GM23338 (cell line): Measurements from ENCODE around the gene NBEAL2. TPM values are rescaled to one million over a fixed set of nuclear protein-coding genes. Genes with fewer than 3 reads are reported as not detected.

ENCODE experiments used
- ATAC-seq: fragments of 200-7000 bp; cut with Tn5 transposase; 3 replicates; pipeline ENCODE4 v1.9.1; 2020
- DNase-seq: peaks from one replicate; pipeline ENCODE4 v3.0.0-alpha.2; 2015; ENCODE audit warnings: low spot score
- H2AFZ ChIP-seq: fragments of 200-600 bp; sonication (generic); 2 replicates; pipeline ENCODE4 v1.8.0; 2016; ENCODE audit warnings: antibody characterized with exemption, mild to moderate bottlenecking, moderate library complexity
- H3F3A ChIP-seq: fragments of 200-600 bp; sonication (generic); replicated peaks from 2 replicates; pipeline ENCODE4 v1.8.0; 2017; ENCODE audit warnings: antibody characterized with exemption, mixed run types, low read depth
- H3K27ac ChIP-seq: fragments of 200-600 bp; sonication (generic); 2 replicates; pipeline ENCODE4 v1.6.1; 2016; ENCODE audit warnings: low read depth
- H3K27me3 ChIP-seq: fragments of 200-600 bp; sonication (generic); 2 replicates; pipeline ENCODE4 v1.8.0; 2016; ENCODE audit warnings: mild to moderate bottlenecking, mixed run types, moderate library complexity; ENCODE audit not compliant: insufficient read depth
- H3K36me3 ChIP-seq: fragments of 200-600 bp; sonication (generic); 2 replicates; pipeline ENCODE4 v1.8.0; 2016; ENCODE audit warnings: mild to moderate bottlenecking; ENCODE audit not compliant: insufficient read depth
- H3K4me1 ChIP-seq: fragments of 200-600 bp; sonication (generic); 2 replicates; pipeline ENCODE4 v1.8.0; 2016; ENCODE audit warnings: mild to moderate bottlenecking, moderate library complexity; ENCODE audit not compliant: insufficient read depth
- H3K4me2 ChIP-seq: fragments of 200-600 bp; sonication (generic); 2 replicates; pipeline ENCODE4 v1.7.1; 2017; ENCODE audit warnings: mixed run types
- H3K4me3 ChIP-seq: fragments of 200-600 bp; sonication (generic); 2 replicates; pipeline ENCODE4 v1.6.1; 2016; ENCODE audit warnings: mixed run types
- H3K79me2 ChIP-seq: fragments of 200-600 bp; sonication (generic); replicated peaks from 2 replicates; pipeline ENCODE4 v1.8.0; 2017; ENCODE audit warnings: mild to moderate bottlenecking; ENCODE audit not compliant: insufficient read depth
- H3K9me2 ChIP-seq: fragments of 200-600 bp; sonication (generic); 2 replicates; pipeline ENCODE4 v1.8.0; 2017; ENCODE audit not compliant: insufficient read depth
- H4K20me1 ChIP-seq: fragments of 200-600 bp; sonication (generic); replicated peaks from 2 replicates; pipeline ENCODE4 v1.8.0; 2017; ENCODE audit warnings: mild to moderate bottlenecking; ENCODE audit not compliant: insufficient read depth
- H3K27ac Mint-ChIP-seq: 2 replicates; pipeline ENCODE4 v1.8.0; 2020; ENCODE audit warnings: inconsistent platforms, mild to moderate bottlenecking, moderate library complexity, mixed read lengths
- H3K27me3 Mint-ChIP-seq: 3 replicates; pipeline ENCODE4 v1.8.0; 2022; ENCODE audit warnings: low read depth, mild to moderate bottlenecking, moderate library complexity, mixed read lengths, inconsistent platforms; ENCODE audit not compliant: insufficient read depth, poor library complexity
- H3K36me3 Mint-ChIP-seq: 3 replicates; pipeline ENCODE4 v1.8.0; 2021; ENCODE audit warnings: low read depth, mild to moderate bottlenecking, inconsistent platforms, moderate library complexity, mixed read lengths
- H3K4me1 Mint-ChIP-seq: 3 replicates; pipeline ENCODE4 v1.8.0; 2020; ENCODE audit warnings: mild to moderate bottlenecking, inconsistent platforms, mixed read lengths
- H3K4me3 Mint-ChIP-seq: 3 replicates; pipeline ENCODE4 v1.8.0; 2021; ENCODE audit warnings: moderate library complexity, mild to moderate bottlenecking, inconsistent platforms, mixed read lengths
- H3K9me3 Mint-ChIP-seq: 3 replicates; pipeline ENCODE4 v1.8.0; 2020; ENCODE audit warnings: moderate library complexity, mild to moderate bottlenecking, inconsistent platforms, mixed read lengths
- CREB1 ChIP-seq: fragments of 250-450 bp; sonication (Bioruptor Pico); IDR thresholded peaks from 2 replicates; pipeline ENCODE4 v1.5.0; 2020; ENCODE audit warnings: low read depth, mild to moderate bottlenecking, moderate library complexity
- ETS1 ChIP-seq: IDR thresholded peaks from 2 replicates; pipeline ENCODE4 v1.6.1; 2016; ENCODE audit warnings: antibody characterized with exemption
- EZH2 ChIP-seq: fragments of 200-600 bp; sonication (generic); IDR thresholded peaks from one replicate; pipeline ENCODE4 v1.8.0; 2017; ENCODE audit warnings: antibody characterized with exemption, mild to moderate bottlenecking, low read depth; ENCODE audit not compliant: unreplicated experiment
- EZH2phosphoT487 ChIP-seq: fragments of 200-600 bp; sonication (generic); IDR thresholded peaks from one replicate; pipeline ENCODE4 v1.8.1; 2018; ENCODE audit warnings: antibody characterized with exemption; ENCODE audit not compliant: unreplicated experiment
- JUNB ChIP-seq: IDR thresholded peaks from one replicate; pipeline ENCODE4 v1.6.1; 2016; ENCODE audit warnings: antibody characterized with exemption; ENCODE audit not compliant: unreplicated experiment
- NANOG ChIP-seq: IDR thresholded peaks from 2 replicates; pipeline ENCODE4 v1.6.1; 2016; ENCODE audit warnings: antibody characterized with exemption, borderline replicate concordance
- POLR2AphosphoS5 ChIP-seq: IDR thresholded peaks from 2 replicates; pipeline ENCODE4 v1.6.1; 2016; ENCODE audit warnings: antibody characterized with exemption, low read depth
- STAT1 ChIP-seq: IDR thresholded peaks from one replicate; pipeline ENCODE4 v1.6.1; 2016; ENCODE audit warnings: antibody characterized with exemption; ENCODE audit not compliant: unreplicated experiment
- ZNF114 ChIP-seq: fragments of 250-450 bp; sonication (Bioruptor Pico); IDR thresholded peaks from 2 replicates; pipeline ENCODE4 v1.5.0; 2020; ENCODE audit warnings: mild to moderate bottlenecking, moderate library complexity
- ZNF331 ChIP-seq: fragments of 250-450 bp; sonication (Bioruptor Pico); IDR thresholded peaks from 2 replicates; pipeline ENCODE4 v1.5.0; 2020; ENCODE audit warnings: low read depth, mild to moderate bottlenecking, moderate library complexity
- ZNF462 ChIP-seq: fragments of 250-450 bp; sonication (Bioruptor Pico); IDR thresholded peaks from 2 replicates; pipeline ENCODE4 v1.5.0; 2020; ENCODE audit warnings: mild to moderate bottlenecking, moderate library complexity
- polyA plus RNA-seq: library from polyadenylated mRNA; unstranded; fragments of >200 nt; fragmentation: Nextera tagmentation; extraction: Ambion mirVana; gene quantifications from 2 replicates; pipeline ENCODE4 v1.2.1, GENCODE V29; 2016
- total RNA-seq: library from RNA; depleted of rRNA; stranded (reverse); fragments of >200 nt; shearing (Covaris generic); gene quantifications from 2 replicates; pipeline ENCODE4 v1.2.3, GENCODE V29; 2014
- TF ChIP-seq, protein P1 (sequence below): IDR thresholded peaks from one replicate; pipeline ENCODE4 v1.6.1; 2018; ENCODE audit warnings: antibody characterized with exemption; ENCODE audit not compliant: unreplicated experiment
- TF ChIP-seq, protein P2 (sequence below), 2 experiments: fragments of 200-600 bp in 1 of 2; sonication (generic) in 1 of 2; conservative IDR thresholded peaks; 2 replicates each; pipeline versions ENCODE4 v1.5.1 to v1.6.1; 2016 to 2017; ENCODE audit warnings: antibody characterized with exemption in 2 of 2, low read depth in 2 of 2, mild to moderate bottlenecking in 2 of 2, moderate library complexity in 1 of 2

NBEAL2 gene
- total and polyA plus RNA-seq, 2 experiments from 2014 or later = 13.5 to 79.9 TPM

GRCh38 chr3:47056705-47057104, 77.2 kb downstream of the NBEAL2 start (continued):
- TF ChIP-seq ZNF331 (CRISPR knock-in tag) = no peak

- Histone ChIP-seq H4K20me1 (peaks cover 9% of the 10 kb centered on the region; the same call in 1 of the 2 replicates), H3F3A (no peaks in the 10 kb centered on the region), H3K79me2 (peaks cover 38% of the 10 kb centered on the region), H3K27me3 (no peaks in the 10 kb centered on the region), H3K9me2 (no peaks in the 10 kb centered on the region), H3K36me3 (peaks cover 5% of the 10 kb centered on the region), H3K4me1 (no peaks in the 10 kb centered on the region), H3K27ac (no peak overlapping the region), H3K4me3 (no peak overlapping the region), H3K4me2 (no peak overlapping the region), H2AFZ (no peak overlapping the region)
- Mint-ChIP-seq H3K36me3 (peaks cover 25% of the 10 kb centered on the region), H3K27me3 (no peaks in the 10 kb centered on the region), H3K9me3 (no peaks in the 10 kb centered on the region), H3K4me3 (no peak overlapping the region), H3K4me1 (no peaks in the 10 kb centered on the region), H3K27ac (no peak overlapping the region; the same call in 1 of the 2 replicates)
- no peak for TF ChIP-seq STAT1
- TF ChIP-seq ZNF331 (CRISPR knock-in tag) = no peak
- TF ChIP-seq EZH2 = no peak
- no peak for TF ChIP-seq EZH2phosphoT487
- TF ChIP-seq ETS1 = no peak
- TF ChIP-seq, protein P1, sequence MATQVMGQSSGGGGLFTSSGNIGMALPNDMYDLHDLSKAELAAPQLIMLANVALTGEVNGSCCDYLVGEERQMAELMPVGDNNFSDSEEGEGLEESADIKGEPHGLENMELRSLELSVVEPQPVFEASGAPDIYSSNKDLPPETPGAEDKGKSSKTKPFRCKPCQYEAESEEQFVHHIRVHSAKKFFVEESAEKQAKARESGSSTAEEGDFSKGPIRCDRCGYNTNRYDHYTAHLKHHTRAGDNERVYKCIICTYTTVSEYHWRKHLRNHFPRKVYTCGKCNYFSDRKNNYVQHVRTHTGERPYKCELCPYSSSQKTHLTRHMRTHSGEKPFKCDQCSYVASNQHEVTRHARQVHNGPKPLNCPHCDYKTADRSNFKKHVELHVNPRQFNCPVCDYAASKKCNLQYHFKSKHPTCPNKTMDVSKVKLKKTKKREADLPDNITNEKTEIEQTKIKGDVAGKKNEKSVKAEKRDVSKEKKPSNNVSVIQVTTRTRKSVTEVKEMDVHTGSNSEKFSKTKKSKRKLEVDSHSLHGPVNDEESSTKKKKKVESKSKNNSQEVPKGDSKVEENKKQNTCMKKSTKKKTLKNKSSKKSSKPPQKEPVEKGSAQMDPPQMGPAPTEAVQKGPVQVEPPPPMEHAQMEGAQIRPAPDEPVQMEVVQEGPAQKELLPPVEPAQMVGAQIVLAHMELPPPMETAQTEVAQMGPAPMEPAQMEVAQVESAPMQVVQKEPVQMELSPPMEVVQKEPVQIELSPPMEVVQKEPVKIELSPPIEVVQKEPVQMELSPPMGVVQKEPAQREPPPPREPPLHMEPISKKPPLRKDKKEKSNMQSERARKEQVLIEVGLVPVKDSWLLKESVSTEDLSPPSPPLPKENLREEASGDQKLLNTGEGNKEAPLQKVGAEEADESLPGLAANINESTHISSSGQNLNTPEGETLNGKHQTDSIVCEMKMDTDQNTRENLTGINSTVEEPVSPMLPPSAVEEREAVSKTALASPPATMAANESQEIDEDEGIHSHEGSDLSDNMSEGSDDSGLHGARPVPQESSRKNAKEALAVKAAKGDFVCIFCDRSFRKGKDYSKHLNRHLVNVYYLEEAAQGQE = no peak
- no peak for TF ChIP-seq NANOG
- TF ChIP-seq, protein P2, sequence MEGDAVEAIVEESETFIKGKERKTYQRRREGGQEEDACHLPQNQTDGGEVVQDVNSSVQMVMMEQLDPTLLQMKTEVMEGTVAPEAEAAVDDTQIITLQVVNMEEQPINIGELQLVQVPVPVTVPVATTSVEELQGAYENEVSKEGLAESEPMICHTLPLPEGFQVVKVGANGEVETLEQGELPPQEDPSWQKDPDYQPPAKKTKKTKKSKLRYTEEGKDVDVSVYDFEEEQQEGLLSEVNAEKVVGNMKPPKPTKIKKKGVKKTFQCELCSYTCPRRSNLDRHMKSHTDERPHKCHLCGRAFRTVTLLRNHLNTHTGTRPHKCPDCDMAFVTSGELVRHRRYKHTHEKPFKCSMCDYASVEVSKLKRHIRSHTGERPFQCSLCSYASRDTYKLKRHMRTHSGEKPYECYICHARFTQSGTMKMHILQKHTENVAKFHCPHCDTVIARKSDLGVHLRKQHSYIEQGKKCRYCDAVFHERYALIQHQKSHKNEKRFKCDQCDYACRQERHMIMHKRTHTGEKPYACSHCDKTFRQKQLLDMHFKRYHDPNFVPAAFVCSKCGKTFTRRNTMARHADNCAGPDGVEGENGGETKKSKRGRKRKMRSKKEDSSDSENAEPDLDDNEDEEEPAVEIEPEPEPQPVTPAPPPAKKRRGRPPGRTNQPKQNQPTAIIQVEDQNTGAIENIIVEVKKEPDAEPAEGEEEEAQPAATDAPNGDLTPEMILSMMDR (conservative IDR thresholded peaks at IDR 0.05; ENCODE audit: low read depth in 2 of 2) = no peak
- TF ChIP-seq JUNB = no peak
- no peak for TF ChIP-seq ZNF462 (CRISPR knock-in tag)
- no peak for TF ChIP-seq POLR2AphosphoS5
- TF ChIP-seq CREB1 (CRISPR knock-in tag) = no peak
- no peak for TF ChIP-seq ZNF114 (CRISPR knock-in tag)
- ATAC-seq (no peak), DNase-seq (no peak)
Observed at GRCh38 chr3:47057212-47057671, 77.8 kb downstream of the NBEAL2 start.
